ENCODE results near the gene ADPGK. TPM values are rescaled to one million over a fixed set of nuclear protein-coding genes. Genes with fewer than 3 reads are reported as not detected.

Gene ADPGK
- total RNA-seq, 3 donors from 2014 or later (not counting 1 experiment from before 2014, with no cell fraction given), result 99.8 to 113 (median 101) TPM

DNA sequence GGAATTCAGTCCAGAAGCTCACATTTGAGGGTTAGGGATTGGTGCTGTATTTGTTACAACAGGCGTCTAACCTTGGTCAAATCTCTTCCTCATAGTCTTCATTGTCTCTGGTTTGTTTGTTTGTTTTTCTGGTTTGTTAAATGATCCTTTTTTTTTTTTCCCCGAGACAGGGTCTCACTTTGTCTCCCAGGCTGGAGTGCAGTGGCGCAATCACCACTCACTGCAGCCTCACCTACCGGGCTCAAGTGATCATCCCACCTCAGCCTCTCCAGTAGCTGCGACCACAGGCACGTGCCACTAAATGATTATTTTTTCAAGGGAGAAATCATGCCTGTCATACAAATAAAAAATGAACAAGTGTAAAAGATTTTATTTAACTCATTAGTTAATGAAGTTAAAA, 14.3 kb upstream of the ADPGK start:
- Histone ChIP-seq H3K27ac (ENCODE audit: low read length) (no peak overlapping the region), H3K27me3 (ENCODE audit: control insufficient read depth, insufficient read depth, low read length) (peaks cover 13% of the 10 kb centered on the region), H3K9me3 (ENCODE audit: control insufficient read depth, insufficient read depth, low read length) (no peaks in the 10 kb centered on the region), H3K36me3 (ENCODE audit: control insufficient read depth, insufficient read depth, low read length) (no peaks in the 10 kb centered on the region), H3K4me1 (ENCODE audit: control insufficient read depth, insufficient read depth, low read length) (peaks cover 10% of the 10 kb centered on the region), H3K4me3 (ENCODE audit: low read length) (no peak overlapping the region)
- 87% methylated on average over 3 of the region's 6 CpGs for WGBS (ENCODE audit: insufficient coverage)
- Mint-ChIP-seq H3K4me1 (peaks cover 10 to 15% of the 10 kb centered on the region in 2 donors), H3K36me3 (no peaks in the 10 kb centered on the region), H3K27me3 (ENCODE audit: low read depth in 2 of 2) (peaks cover 15 to 40% of the 10 kb centered on the region in 2 donors), H3K9me3 (no peaks in the 10 kb centered on the region), H3K27ac (no peak overlapping the region), H3K4me3 (peak overlapping the region; percentile 71)
- DNase-seq (no peak), ATAC-seq (no peak)
- intact Hi-C loops (cut with micrococcal nuclease), result loop anchor here (1.0 to 5.0 kb wide), 3 partner anchors 76 to 474 kb away; no protein-coding TSS in a partner anchor
- TF ChIP-seq, protein P1, sequence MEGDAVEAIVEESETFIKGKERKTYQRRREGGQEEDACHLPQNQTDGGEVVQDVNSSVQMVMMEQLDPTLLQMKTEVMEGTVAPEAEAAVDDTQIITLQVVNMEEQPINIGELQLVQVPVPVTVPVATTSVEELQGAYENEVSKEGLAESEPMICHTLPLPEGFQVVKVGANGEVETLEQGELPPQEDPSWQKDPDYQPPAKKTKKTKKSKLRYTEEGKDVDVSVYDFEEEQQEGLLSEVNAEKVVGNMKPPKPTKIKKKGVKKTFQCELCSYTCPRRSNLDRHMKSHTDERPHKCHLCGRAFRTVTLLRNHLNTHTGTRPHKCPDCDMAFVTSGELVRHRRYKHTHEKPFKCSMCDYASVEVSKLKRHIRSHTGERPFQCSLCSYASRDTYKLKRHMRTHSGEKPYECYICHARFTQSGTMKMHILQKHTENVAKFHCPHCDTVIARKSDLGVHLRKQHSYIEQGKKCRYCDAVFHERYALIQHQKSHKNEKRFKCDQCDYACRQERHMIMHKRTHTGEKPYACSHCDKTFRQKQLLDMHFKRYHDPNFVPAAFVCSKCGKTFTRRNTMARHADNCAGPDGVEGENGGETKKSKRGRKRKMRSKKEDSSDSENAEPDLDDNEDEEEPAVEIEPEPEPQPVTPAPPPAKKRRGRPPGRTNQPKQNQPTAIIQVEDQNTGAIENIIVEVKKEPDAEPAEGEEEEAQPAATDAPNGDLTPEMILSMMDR (IDR thresholded peaks at IDR 0.05), result no peak

DNA sequence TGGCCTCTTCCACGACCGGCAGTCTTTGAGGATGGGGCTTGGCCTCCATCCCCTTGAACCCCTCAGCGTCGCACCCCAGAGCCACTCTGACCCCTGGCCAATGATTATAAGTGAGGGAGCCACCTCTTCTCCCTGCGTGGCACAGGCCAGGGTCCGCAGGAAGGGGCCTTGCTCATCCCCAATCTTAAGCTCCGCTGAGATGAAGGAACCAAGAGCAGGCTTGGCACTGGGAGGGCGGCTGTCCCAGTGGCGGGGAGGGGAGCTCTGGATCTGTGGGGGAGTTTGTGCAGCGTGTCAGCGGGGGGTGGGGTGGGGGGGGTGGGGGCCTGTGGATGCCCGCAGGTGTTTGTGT, 13.8 kb upstream of the ADPGK start:
- Histone ChIP-seq H3K36me3 (ENCODE audit: control insufficient read depth, insufficient read depth, low read length) (no peaks in the 10 kb centered on the region), H3K27me3 (ENCODE audit: control insufficient read depth, insufficient read depth, low read length) (peaks cover 13% of the 10 kb centered on the region), H3K4me3 (ENCODE audit: low read length) (peak overlapping the region; percentile 43), H3K4me1 (ENCODE audit: control insufficient read depth, insufficient read depth, low read length) (peaks cover 10% of the 10 kb centered on the region), H3K9me3 (ENCODE audit: control insufficient read depth, insufficient read depth, low read length) (no peaks in the 10 kb centered on the region), H3K27ac (ENCODE audit: low read length) (no peak overlapping the region)
- H3K4me3 Mint-ChIP-seq, result peak overlapping the region; percentile 82
- DNase-seq, result no peak
- no peak overlapping the region for H3K27ac Mint-ChIP-seq
- WGBS (ENCODE audit: insufficient coverage), result 21% methylated on average over 9 of the region's 12 CpGs
- H3K27me3 Mint-ChIP-seq (ENCODE audit: low read depth in 2 of 2), result peaks cover 19 to 41% of the 10 kb centered on the region in 2 donors
- peaks cover 10 to 15% of the 10 kb centered on the region in 2 donors for H3K4me1 Mint-ChIP-seq
- intact Hi-C loops (cut with micrococcal nuclease), result loop anchor here (1.0 to 5.0 kb wide), 3 partner anchors 75 to 475 kb away; no protein-coding TSS in a partner anchor
- peak in 1 of 3 donors; percentile 6 for ATAC-seq
- TF ChIP-seq, protein P1 (IDR thresholded peaks at IDR 0.05), result no peak
- no peaks in the 10 kb centered on the region for H3K36me3 Mint-ChIP-seq
- H3K9me3 Mint-ChIP-seq, result no peaks in the 10 kb centered on the region

DNA sequence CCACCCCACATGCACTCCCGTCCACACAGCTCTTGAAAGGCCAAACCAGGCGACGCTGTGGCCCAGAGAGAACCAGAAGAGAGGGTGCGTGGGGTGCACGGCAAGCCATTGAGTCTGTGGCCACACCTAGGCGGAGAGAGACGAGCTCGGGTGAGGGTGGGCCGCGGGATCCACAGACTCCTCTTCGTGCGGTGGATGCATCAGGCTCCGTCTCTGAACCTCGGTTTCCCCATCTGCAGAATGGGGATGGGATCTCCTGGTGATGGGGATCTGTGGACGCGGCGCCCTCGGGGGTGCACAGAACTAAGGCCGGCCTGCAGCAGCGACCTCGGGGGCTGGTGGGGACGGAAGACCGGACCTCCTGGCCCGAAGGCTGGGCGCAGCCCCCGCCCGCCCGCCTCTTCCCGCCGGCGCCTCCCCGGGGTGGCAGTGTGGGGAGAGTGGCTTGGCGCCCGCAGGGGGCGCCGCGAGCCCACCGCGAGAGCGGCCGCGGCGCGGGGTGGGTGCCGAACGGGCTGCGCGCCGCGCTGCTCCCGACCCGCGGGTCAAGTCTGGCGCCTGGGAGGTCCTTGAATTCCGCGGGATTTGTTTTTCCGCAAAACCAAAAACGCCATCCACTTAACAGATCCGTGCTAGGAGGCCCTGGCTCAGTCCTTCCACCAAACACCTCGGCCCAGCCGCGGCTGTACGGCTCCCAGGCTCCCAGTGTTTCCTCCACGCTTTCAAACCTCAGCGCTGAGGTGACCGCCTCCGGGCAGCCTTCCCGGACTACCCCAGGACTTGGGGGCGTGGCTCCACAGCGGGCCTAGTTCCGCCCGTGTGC, 13.2 kb upstream of the ADPGK start:
- no peaks in the 10 kb centered on the region for H3K36me3 ChIP-seq (ENCODE audit: control insufficient read depth, insufficient read depth, low read length)
- H3K27me3 Mint-ChIP-seq (ENCODE audit: low read depth in 2 of 2), result peaks cover 24 to 41% of the 10 kb centered on the region in 2 donors
- H3K4me1 ChIP-seq (ENCODE audit: control insufficient read depth, insufficient read depth, low read length), result peaks cover 10% of the 10 kb centered on the region
- H3K27ac ChIP-seq (ENCODE audit: low read length), result no peak overlapping the region
- H3K4me3 Mint-ChIP-seq, result peak overlapping the region; percentile 85
- 6% methylated on average over 72 of the region's 72 CpGs for WGBS (ENCODE audit: insufficient coverage)
- H3K27me3 ChIP-seq (ENCODE audit: control insufficient read depth, insufficient read depth, low read length), result peaks cover 13% of the 10 kb centered on the region
- H3K27ac Mint-ChIP-seq, result peak overlapping the region in 1 of 2 donors; percentile 56
- peak; percentile 59 to 73 for DNase-seq
- H3K9me3 Mint-ChIP-seq, result no peaks in the 10 kb centered on the region
- intact Hi-C loops (cut with micrococcal nuclease), result loop anchor here (1.0 to 5.0 kb wide), 3 partner anchors 74 to 476 kb away; no protein-coding TSS in a partner anchor
- H3K4me3 ChIP-seq (ENCODE audit: low read length), result peak overlapping the region; percentile 43
- TF ChIP-seq, protein P1 (IDR thresholded peaks at IDR 0.05), result peak; percentile 65
- peaks cover 10 to 15% of the 10 kb centered on the region in 2 donors for H3K4me1 Mint-ChIP-seq
- ATAC-seq, result peak; percentile 84 to 97 (median 95)
- no peaks in the 10 kb centered on the region for H3K36me3 Mint-ChIP-seq
- no peaks in the 10 kb centered on the region for H3K9me3 ChIP-seq (ENCODE audit: control insufficient read depth, insufficient read depth, low read length)
